Measurements from ENCODE around the gene GUCY1B1.

The GUCY1B1 gene

DNA sequence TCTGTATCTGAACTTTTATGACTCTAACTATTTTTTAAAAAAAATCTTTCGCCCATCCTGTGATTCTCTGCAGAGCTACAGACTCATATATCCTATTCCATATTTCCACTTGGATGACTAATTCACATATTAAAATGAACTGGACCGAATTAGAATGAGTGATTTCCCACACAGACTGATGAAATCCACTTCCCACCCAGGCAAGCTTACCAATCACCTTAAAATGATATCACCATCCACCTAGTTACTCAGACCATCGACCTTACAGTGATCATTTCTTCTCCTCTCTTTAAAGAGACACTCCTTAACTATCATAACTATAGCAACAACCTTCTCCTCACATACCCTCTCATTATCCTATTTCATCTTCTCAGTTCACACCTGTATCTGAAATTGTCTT lies 34.1 kb upstream of the GUCY1B1 start:
- TF ChIP-seq, protein P1, sequence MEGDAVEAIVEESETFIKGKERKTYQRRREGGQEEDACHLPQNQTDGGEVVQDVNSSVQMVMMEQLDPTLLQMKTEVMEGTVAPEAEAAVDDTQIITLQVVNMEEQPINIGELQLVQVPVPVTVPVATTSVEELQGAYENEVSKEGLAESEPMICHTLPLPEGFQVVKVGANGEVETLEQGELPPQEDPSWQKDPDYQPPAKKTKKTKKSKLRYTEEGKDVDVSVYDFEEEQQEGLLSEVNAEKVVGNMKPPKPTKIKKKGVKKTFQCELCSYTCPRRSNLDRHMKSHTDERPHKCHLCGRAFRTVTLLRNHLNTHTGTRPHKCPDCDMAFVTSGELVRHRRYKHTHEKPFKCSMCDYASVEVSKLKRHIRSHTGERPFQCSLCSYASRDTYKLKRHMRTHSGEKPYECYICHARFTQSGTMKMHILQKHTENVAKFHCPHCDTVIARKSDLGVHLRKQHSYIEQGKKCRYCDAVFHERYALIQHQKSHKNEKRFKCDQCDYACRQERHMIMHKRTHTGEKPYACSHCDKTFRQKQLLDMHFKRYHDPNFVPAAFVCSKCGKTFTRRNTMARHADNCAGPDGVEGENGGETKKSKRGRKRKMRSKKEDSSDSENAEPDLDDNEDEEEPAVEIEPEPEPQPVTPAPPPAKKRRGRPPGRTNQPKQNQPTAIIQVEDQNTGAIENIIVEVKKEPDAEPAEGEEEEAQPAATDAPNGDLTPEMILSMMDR (IDR thresholded peaks at IDR 0.05; ENCODE audit: low read depth, low read length): no peak
- no peak overlapping the region for H3K4me3 ChIP-seq (ENCODE audit: low read depth, low read length)

DNA sequence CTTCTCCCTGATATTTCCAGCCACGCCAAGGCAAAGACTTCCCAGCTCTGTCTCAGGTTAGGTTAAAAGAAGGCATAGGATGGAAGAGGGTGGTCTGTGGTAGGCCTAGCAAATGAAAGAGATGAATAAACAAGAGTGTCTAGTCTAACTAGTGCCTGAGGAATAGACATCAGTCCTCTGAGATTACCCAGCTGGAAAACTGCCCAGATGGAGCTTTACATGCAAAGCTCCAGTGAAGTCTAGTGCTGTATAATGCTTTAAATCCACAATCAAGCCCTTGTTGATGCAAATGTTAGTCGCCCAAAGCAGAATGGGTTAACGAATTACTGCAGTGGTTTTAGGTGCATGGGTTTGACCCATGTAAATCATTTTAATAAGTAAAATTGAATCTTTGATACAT lies 24.8 kb upstream of the GUCY1B1 start:
- TF ChIP-seq, protein P1 (IDR thresholded peaks at IDR 0.05; ENCODE audit: low read depth, low read length): no peak
- H3K4me3 ChIP-seq (ENCODE audit: low read depth, low read length): no peak overlapping the region

DNA sequence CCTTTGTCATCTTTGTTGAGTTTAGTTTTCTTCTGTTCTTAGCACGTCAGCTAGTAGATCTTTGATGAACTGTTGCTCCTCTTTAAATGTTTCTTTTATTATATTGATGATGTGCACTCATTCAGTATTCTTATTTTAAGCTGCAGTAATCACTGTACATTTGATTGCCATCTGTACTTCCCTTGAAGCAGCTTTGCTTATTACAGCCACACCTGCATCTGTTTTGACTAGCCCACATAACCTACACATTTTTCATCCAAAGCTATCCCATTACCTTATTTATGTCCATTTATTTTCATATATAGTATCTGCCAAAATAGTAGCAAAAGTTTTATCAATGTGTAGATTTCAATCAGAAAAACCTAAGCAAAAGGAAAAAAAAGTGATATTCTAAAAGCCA lies 23.9 kb upstream of the GUCY1B1 start:
- H3K4me3 ChIP-seq (ENCODE audit: low read depth, low read length): no peak overlapping the region
- TF ChIP-seq, protein P1 (IDR thresholded peaks at IDR 0.05; ENCODE audit: low read depth, low read length): no peak

DNA sequence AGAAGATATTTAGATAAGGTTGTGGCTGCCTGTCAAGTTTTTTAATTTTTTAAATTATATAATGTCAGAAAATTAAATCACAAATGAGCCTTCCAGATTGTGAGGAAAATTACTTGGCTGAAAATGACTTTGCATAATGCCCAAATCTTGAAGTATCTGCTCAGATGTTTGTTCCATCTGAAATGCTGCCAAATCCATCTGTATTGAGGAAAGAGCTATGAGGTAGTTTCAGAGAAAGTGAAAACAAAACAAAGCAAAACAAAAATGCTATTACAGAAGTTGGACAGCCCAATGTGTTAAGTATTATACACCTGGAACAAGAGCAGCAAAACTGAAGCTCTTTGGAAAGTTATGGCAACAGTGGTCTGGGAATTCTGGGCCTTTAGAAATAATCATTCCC lies 23.3 kb upstream of the GUCY1B1 start:
- no peak overlapping the region for H3K4me3 ChIP-seq (ENCODE audit: low read depth, low read length)
- TF ChIP-seq, protein P1 (IDR thresholded peaks at IDR 0.05; ENCODE audit: low read depth, low read length): no peak

DNA sequence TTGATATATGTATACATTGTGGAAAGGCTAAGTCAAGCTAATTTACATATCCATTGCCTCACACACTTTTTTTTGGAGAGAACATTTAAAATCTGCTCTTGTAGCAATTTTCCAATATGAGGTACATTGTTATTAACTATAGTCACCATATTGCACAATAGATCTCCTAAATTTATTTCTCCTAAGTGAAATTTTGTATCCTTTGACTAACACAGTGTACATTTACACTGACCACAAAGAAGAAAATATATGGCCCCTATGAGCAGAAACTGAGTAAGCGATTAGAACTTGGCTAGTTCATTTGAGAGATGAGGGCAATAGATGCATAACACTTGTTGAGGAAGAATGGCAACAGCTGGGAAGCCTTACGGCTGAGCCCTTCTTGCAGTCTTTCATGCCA lies 20.3 kb upstream of the GUCY1B1 start:
- TF ChIP-seq, protein P1 (IDR thresholded peaks at IDR 0.05; ENCODE audit: low read depth, low read length): no peak

DNA sequence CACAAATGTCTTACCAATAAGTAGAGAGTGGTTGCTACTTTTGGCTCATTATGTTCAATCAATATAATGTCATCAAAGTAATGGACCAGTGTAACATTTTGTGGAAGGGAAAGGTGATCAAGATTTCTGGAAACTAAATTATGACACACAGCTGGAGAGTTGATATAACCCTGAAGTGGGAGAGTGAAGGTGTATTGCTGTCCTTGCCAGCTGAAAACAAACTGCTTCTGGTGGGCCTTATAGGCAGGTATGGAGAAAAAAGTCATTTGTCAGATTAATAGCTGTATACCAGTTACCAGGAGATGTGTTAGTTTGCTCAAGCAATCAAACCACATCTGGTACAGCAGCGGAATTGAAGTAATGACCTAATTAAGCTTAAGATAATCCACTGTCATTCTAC lies 17.3 kb upstream of the GUCY1B1 start:
- TF ChIP-seq, protein P1 (IDR thresholded peaks at IDR 0.05; ENCODE audit: low read depth, low read length): no peak
- no peak overlapping the region for H3K4me3 ChIP-seq (ENCODE audit: low read depth, low read length)

More for the DNA sequence above, 20.3 kb upstream of the GUCY1B1 start:
- H3K4me3 ChIP-seq (ENCODE audit: low read depth, low read length): no peak overlapping the region

DNA sequence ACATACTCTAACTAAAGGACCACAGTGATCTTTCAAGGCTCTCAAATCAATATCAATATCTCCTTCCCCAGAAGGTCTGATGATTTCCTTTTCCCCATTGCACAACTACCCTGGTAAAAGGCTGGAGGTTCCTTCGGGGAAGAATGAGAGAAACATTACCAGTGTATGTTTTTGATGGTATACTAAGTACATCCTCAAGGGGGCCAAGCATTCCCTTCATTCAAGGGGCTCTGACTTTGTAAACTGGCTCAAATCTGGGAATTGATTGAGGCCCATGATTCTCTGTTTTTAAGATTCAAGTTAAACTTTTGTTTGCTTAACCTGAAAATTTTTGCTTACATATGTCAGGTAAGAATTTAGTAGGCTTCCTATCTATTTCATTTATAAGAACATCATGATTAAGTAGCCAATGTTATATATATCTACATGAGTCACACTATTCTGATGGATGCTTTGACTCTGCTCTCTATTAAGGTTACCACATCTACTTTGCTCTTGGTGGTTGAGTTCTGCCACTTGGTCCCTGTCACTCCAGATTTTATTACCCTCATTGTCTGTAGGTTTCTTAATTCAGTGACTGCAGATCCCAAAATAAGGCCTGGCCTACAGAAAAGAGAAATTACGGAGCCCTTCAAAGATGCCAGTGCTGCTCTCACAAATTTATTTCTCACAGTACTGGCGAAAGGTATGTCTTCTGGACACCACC lies 16.4 kb upstream of the GUCY1B1 start:
- TF ChIP-seq, protein P1 (IDR thresholded peaks at IDR 0.05; ENCODE audit: low read depth, low read length): no peak
- no peak overlapping the region for H3K4me3 ChIP-seq (ENCODE audit: low read depth, low read length)
